Endodermal cell (in vitro differentiated cells): ENCODE results near the gene KCNQ1. TPM values are rescaled to one million over a fixed set of nuclear protein-coding genes. Genes with fewer than 3 reads are reported as not detected.

ENCODE experiments used
- DNase-seq: peaks from one replicate; pipeline ENCODE4 v3.0.0-alpha.2; 2017
- H3K27ac ChIP-seq: 2 replicates; pipeline ENCODE4 v1.5.1; 2013; ENCODE audit warnings: mild to moderate bottlenecking, low read depth, low read length, moderate library complexity
- H3K27me3 ChIP-seq: 2 replicates; pipeline ENCODE4 v1.6.1; 2013; ENCODE audit warnings: mild to moderate bottlenecking, low read length, moderate library complexity; ENCODE audit not compliant: insufficient read depth, control insufficient read depth, poor library complexity, severe bottlenecking
- H3K36me3 ChIP-seq: 2 replicates; pipeline ENCODE4 v1.7.0; 2013; ENCODE audit warnings: mild to moderate bottlenecking, low read length, moderate library complexity; ENCODE audit not compliant: control insufficient read depth, insufficient read depth
- H3K4me1 ChIP-seq: one replicate; pipeline ENCODE4 v1.7.0; 2013; ENCODE audit warnings: low read length; ENCODE audit not compliant: control insufficient read depth, insufficient read depth
- H3K4me3 ChIP-seq: 2 replicates; pipeline ENCODE4 v1.5.1; 2013; ENCODE audit warnings: mild to moderate bottlenecking, low read length, moderate library complexity
- H3K9ac ChIP-seq: 2 replicates; pipeline ENCODE4 v1.6.1; 2013; ENCODE audit warnings: mild to moderate bottlenecking, low read length, moderate library complexity; ENCODE audit not compliant: poor library complexity, severe bottlenecking; ENCODE audit errors: extremely low read depth
- H3K9me3 ChIP-seq: 2 replicates; pipeline ENCODE4 v1.6.1; 2013; ENCODE audit warnings: mild to moderate bottlenecking, low read length, moderate library complexity; ENCODE audit not compliant: control insufficient read depth
- H3K27ac Mint-ChIP-seq: 2 replicates; pipeline ENCODE4 v1.8.0; 2020; ENCODE audit warnings: mixed read lengths
- H3K27me3 Mint-ChIP-seq: 2 replicates; pipeline ENCODE4 v1.8.0; 2021; ENCODE audit warnings: mild to moderate bottlenecking, mixed read lengths; ENCODE audit not compliant: insufficient read depth
- H3K36me3 Mint-ChIP-seq: 2 replicates; pipeline ENCODE4 v1.8.0; 2020; ENCODE audit warnings: low read depth, mixed read lengths
- H3K4me1 Mint-ChIP-seq: 2 replicates; pipeline ENCODE4 v1.8.0; 2020; ENCODE audit warnings: mixed read lengths
- H3K4me3 Mint-ChIP-seq: 2 replicates; pipeline ENCODE4 v1.8.0; 2020; ENCODE audit warnings: mild to moderate bottlenecking, moderate library complexity, mixed read lengths
- H3K9me3 Mint-ChIP-seq: 2 replicates; pipeline ENCODE4 v1.8.0; 2020; ENCODE audit warnings: mild to moderate bottlenecking, mixed read lengths
- WGBS, 2 experiments: methylation state at CpG; one replicate each; pipeline versions ENCODE4 v1.1.5 to v1.1.7; 2013; ENCODE audit warnings: missing lambda C conversion rate in 2 of 2, mixed read lengths in 1 of 2; ENCODE audit not compliant: insufficient coverage in 1 of 2, insufficient read length in 1 of 2; 5-methylcytosine and 5-hydroxymethylcytosine counted together
- total RNA-seq, 2 donors: library from RNA; stranded (reverse); fragmentation: NEBNext Ultra II Directional in 1 of 2; extraction: Animal tissue kit (Norgen Biotek cat#: 25700) in 1 of 2; gene quantifications; 2 replicates in 1 of 2; 3 replicates in 1 of 2; pipeline ENCODE4 v1.2.1, GENCODE V29; 2021
- TF ChIP-seq, protein P1 (sequence below): fragments of 200-600 bp; sonication (generic); conservative IDR thresholded peaks from 2 replicates; pipeline ENCODE4 v1.5.0; 2021; ENCODE audit warnings: antibody characterized with exemption, mild to moderate bottlenecking

The KCNQ1 gene
- total RNA-seq, 2 donors from 2014 or later: 1.8 to 3.5 TPM

DNA sequence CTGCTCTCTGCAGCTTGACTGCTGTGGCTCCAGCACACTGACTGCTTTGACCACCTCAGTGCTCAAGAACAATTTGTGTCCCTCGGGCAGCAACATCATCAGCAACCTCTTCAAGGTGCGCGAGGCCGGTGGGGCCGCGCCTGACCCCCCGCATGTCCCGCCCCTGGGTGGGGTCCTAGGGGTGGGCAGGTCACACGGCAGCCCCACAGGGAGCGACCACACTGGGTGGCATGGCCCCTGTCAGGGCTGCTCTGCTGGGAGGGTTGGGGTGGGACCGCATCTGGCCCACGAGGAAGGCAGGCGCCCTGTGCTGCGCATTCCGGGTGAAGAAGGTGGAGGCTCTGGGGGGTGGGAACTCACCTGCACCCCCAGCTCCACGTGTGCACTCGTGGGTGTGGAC, 49.0 kb upstream of the KCNQ1 start:
- no peak for DNase-seq
- no peaks in the 10 kb centered on the region for H3K4me1 Mint-ChIP-seq
- Histone ChIP-seq H3K36me3 (peaks cover 25% of the 10 kb centered on the region), H3K9ac (no peak overlapping the region), H3K27ac (no peak overlapping the region), H3K4me3 (no peak overlapping the region), H3K4me1 (no peaks in the 10 kb centered on the region), H3K27me3 (no peaks in the 10 kb centered on the region), H3K9me3 (no peaks in the 10 kb centered on the region)
- no peak overlapping the region for H3K27ac Mint-ChIP-seq
- H3K9me3 Mint-ChIP-seq: no peaks in the 10 kb centered on the region
- peaks cover 15% of the 10 kb centered on the region for H3K36me3 Mint-ChIP-seq
- WGBS, 2 experiments: 98 to 100% methylated on average over 3 to 17 of the region's 17 CpGs
- no peaks in the 10 kb centered on the region for H3K27me3 Mint-ChIP-seq
- TF ChIP-seq, protein P1, sequence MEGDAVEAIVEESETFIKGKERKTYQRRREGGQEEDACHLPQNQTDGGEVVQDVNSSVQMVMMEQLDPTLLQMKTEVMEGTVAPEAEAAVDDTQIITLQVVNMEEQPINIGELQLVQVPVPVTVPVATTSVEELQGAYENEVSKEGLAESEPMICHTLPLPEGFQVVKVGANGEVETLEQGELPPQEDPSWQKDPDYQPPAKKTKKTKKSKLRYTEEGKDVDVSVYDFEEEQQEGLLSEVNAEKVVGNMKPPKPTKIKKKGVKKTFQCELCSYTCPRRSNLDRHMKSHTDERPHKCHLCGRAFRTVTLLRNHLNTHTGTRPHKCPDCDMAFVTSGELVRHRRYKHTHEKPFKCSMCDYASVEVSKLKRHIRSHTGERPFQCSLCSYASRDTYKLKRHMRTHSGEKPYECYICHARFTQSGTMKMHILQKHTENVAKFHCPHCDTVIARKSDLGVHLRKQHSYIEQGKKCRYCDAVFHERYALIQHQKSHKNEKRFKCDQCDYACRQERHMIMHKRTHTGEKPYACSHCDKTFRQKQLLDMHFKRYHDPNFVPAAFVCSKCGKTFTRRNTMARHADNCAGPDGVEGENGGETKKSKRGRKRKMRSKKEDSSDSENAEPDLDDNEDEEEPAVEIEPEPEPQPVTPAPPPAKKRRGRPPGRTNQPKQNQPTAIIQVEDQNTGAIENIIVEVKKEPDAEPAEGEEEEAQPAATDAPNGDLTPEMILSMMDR: no peak
- H3K4me3 Mint-ChIP-seq: no peak overlapping the region

DNA sequence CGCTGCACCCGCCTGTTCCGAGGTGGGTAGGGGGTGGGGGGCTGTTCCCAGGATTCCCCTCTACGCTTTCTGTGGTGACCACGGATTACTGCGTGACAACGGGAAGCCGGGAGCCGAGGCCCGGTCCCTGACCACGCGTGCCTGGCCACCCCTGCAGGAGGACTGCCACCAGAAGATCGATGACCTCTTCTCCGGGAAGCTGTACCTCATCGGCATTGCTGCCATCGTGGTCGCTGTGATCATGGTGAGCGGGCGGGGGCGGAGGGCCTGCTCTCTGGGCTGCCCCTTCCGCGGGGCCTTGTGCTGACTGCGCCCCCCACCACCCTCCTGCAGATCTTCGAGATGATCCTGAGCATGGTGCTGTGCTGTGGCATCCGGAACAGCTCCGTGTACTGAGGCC, 48.3 kb upstream of the KCNQ1 start:
- H3K4me3 Mint-ChIP-seq: no peak overlapping the region
- H3K4me1 Mint-ChIP-seq: peaks cover 3% of the 10 kb centered on the region
- H3K4me1 ChIP-seq: no peaks in the 10 kb centered on the region
- no peaks in the 10 kb centered on the region for H3K27me3 ChIP-seq
- no peaks in the 10 kb centered on the region for H3K27me3 Mint-ChIP-seq
- no peak overlapping the region for H3K4me3 ChIP-seq
- H3K27ac Mint-ChIP-seq: no peak overlapping the region
- DNase-seq: no peak
- no peaks in the 10 kb centered on the region for H3K9me3 Mint-ChIP-seq
- WGBS, 2 experiments: 93 to 94% methylated on average over 22 to 26 of the region's 26 CpGs
- H3K27ac ChIP-seq: no peak overlapping the region
- H3K9ac ChIP-seq: no peak overlapping the region
- peaks cover 25% of the 10 kb centered on the region for H3K36me3 ChIP-seq
- H3K36me3 Mint-ChIP-seq: peaks cover 15% of the 10 kb centered on the region
- TF ChIP-seq, protein P1: no peak
- H3K9me3 ChIP-seq: no peaks in the 10 kb centered on the region

DNA sequence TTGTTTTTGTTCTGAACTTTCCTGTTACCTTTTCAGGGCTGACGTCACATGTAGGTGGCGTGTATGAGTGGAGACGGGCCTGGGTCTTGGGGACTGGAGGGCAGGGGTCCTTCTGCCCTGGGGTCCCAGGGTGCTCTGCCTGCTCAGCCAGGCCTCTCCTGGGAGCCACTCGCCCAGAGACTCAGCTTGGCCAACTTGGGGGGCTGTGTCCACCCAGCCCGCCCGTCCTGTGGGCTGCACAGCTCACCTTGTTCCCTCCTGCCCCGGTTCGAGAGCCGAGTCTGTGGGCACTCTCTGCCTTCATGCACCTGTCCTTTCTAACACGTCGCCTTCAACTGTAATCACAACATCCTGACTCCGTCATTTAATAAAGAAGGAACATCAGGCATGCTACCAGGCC, 47.8 kb upstream of the KCNQ1 start:
- H3K27ac ChIP-seq: no peak overlapping the region
- DNase-seq: no peak
- TF ChIP-seq, protein P1: no peak
- H3K27ac Mint-ChIP-seq: no peak overlapping the region
- peaks cover 5% of the 10 kb centered on the region for H3K4me1 Mint-ChIP-seq
- H3K4me3 Mint-ChIP-seq: no peak overlapping the region
- no peaks in the 10 kb centered on the region for H3K4me1 ChIP-seq
- no peak overlapping the region for H3K9ac ChIP-seq
- peaks cover 25% of the 10 kb centered on the region for H3K36me3 ChIP-seq
- H3K27me3 Mint-ChIP-seq: no peaks in the 10 kb centered on the region
- no peaks in the 10 kb centered on the region for H3K9me3 Mint-ChIP-seq
- WGBS, 2 experiments: 88 to 98% methylated on average over 8 to 12 of the region's 12 CpGs
- no peaks in the 10 kb centered on the region for H3K27me3 ChIP-seq
- H3K4me3 ChIP-seq: no peak overlapping the region
- H3K36me3 Mint-ChIP-seq: peaks cover 15% of the 10 kb centered on the region
- H3K9me3 ChIP-seq: no peaks in the 10 kb centered on the region
